Activated gamma-delta T cell treated with Interleukin-2 at 50 U/mL for 16 hours (primary cell): ENCODE measurements around the gene BSDC1.

Experiments
- DNase-seq: peaks from one replicate; pipeline ENCODE4 v3.0.0-alpha.2; 2020

BSDC1 gene

GRCh38 chr1:32335535-32335789 is 58.8 kb downstream of the BSDC1 start:
- no peak for DNase-seq

GRCh38 chr1:32334864-32335534 is 59.2 kb downstream of the BSDC1 start:
- peak; percentile 65 for DNase-seq

GRCh38 chr1:32334274-32334861 is 59.9 kb downstream of the BSDC1 start:
- no peak for DNase-seq

- no peak for DNase-seq
Measured at GRCh38 chr1:32333251-32333963, 60.8 kb downstream of the BSDC1 start.

- DNase-seq, result no peak
Measured at GRCh38 chr1:32332290-32333079, 61.8 kb downstream of the BSDC1 start.

GRCh38 chr1:32331549-32331948 is 62.7 kb downstream of the BSDC1 start:
- no peak for DNase-seq

GRCh38 chr1:32330558-32331151 is 63.6 kb downstream of the BSDC1 start:
- DNase-seq, result no peak

GRCh38 chr1:32329931-32330466 is 64.2 kb downstream of the BSDC1 start:
- no peak for DNase-seq

GRCh38 chr1:32327204-32327603 is 67.0 kb downstream of the BSDC1 start:
- DNase-seq, result no peak

GRCh38 chr1:32321712-32322291 is 72.4 kb downstream of the BSDC1 start:
- peak; percentile 14 for DNase-seq

GRCh38 chr1:32318127-32318869 is 75.9 kb downstream of the BSDC1 start:
- DNase-seq, result no peak

- DNase-seq, result no peak
Measured at GRCh38 chr1:32316903-32317277, 77.4 kb downstream of the BSDC1 start.
